ENCODE results near the gene PLCB1.

DNA sequence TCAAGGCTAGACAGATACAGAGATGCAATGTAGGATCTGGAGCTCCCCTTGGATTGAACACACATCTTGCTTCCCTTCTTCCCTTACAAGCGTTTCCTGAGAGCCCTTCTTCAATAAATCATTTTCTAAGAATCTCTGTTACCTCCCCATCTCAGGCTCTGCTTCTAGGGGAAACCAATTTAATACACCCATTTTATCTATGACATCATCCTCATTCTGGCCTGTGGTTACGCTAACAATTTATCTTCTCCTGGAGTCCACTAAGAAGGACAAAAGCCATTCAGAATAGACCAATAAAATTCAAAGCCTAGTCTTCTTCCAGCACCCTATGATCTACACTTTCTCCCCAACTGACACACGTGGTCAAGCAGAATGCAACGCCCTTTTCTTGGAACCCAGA lies 390.1 kb downstream of the PLCB1 start:
- no peak for TF ChIP-seq GATA2 (IDR thresholded peaks at IDR 0.05; ENCODE audit: low read depth, low read length)
- TF ChIP-seq GATA3 (IDR thresholded peaks at IDR 0.05; ENCODE audit: low read depth, low read length) = no peak
